ENCODE measurements around the gene ZNF92.
"Not testable (repeated sequence)": the region's sequence is repeated elsewhere in the genome, so short reads cannot be mapped to it uniquely, and the experiment has no call there.

ZNF92 gene

GRCh38 chr7:65373608-65374351 is at the start of gene ZNF92:
ZNF92 (plus strand) TSS chr7:65373855; CDS start chr7:65373998, 143 bp downstream.
- DNase-seq (ENCODE audit: low read depth in 2 of 2) = peak; percentile 92 to 94

- no peak for DNase-seq (ENCODE audit: low read depth in 2 of 2)
Observed at GRCh38 chr7:65325793-65326432, 47.7 kb upstream of the ZNF92 start.

GRCh38 chr7:65338346-65338745 is 35.3 kb upstream of the ZNF92 start:
- no peak for DNase-seq (ENCODE audit: low read depth in 2 of 2)

DNA sequence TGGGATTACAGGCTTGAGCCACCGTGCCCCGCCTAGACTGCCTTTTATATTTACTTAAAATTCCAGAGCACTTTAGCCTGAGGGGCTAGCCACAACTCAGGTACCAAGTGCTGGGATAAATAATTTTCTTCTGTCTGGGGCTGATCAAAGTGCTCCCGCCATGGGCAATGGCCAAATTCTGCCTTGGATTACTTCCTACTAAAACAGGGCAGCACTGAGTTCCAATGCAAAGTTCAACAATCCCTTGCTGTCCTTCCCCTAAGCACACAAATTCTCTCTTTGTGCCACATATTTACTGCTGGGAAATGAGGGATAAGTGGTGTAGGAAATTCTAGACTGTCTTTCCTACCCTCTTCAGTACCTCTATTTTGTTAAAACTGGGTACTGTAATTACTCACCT is 34.4 kb upstream of the ZNF92 start:
- no peak for DNase-seq (ENCODE audit: low read depth in 2 of 2)

GRCh38 chr7:65342723-65343629 is 30.7 kb upstream of the ZNF92 start:
- DNase-seq (ENCODE audit: low read depth in 2 of 2) = no peak

DNA sequence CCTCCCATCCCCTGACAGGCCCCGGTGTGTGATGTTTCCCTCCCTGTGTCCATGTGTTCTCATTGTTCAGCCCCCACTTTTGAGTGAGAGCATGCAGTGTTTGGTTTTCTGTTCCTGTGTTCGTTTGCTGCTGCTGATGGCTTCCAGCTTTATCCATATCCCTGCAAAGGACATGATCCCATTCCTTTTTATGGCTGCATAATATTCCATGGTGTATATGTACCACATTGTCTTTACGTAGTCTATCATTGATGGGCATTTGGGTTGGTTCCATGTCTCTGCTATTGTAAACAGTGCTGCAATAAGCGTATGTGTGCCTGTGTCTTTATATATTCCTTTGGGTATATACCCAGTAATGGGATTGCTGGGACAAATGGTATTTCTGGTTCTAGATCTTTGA is 29.1 kb upstream of the ZNF92 start:
- not testable (repeated sequence) for DNase-seq (ENCODE audit: low read depth in 2 of 2)

DNA sequence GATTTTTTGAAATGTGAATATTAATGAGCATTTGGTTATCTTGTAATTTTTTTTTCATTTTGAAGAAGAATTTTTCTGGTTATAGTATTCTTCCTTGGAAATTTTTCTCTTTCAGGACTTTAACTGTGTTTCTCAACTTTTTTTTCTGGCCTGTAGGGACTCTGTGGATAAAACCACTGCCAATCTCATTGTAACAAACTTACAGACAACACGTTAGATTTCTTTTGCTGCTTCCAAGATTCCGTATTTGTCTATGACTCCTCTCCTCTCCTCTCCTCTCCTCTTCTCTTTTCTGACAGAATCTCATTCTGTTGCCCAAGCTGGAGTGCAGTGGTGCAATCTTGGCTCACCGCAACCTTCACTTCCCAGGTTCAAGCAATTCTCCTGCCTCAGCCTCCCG is 19.4 kb upstream of the ZNF92 start:
- DNase-seq (ENCODE audit: low read depth in 2 of 2) = no peak

DNA sequence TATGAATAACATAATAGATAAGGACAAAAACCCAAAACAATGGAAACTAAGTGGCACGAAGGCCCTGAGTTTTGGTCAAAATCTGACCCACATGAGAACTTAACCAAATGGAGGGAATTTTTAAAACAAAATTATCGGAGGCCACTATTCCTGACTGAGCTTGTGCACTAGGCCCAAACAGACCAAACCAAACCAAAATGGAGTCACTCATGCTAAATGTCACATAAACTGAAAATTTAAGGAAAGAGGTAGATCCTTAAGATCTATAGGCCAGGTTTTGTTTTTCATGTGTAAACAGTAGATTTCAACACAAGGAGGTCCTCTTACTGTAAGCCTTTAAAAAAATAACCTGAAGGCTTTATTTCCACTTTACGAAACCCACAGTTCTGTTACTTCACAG is 3.8 kb upstream of the ZNF92 start:
- DNase-seq (ENCODE audit: low read depth in 2 of 2) = no peak

DNA sequence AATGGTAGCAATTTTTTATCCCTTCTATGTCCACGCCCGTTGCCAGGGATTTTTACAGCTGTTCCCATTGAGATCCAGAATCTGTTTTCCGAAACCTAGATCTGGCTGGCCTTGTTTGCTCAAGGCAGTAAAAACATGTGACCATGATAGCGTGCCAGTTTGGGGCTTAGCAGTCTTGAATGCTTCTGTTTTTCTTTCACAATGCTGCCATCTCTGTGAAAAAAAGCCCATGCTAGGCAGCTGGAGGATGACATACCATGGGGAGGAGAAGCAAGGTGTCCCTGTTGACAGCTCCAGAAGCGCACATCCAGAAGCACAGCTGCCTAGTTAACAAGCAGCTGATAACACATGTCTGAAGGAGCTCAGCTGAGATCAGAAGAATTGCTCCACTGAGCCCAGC is 2.2 kb upstream of the ZNF92 start:
- DNase-seq (ENCODE audit: low read depth in 2 of 2) = no peak

DNA sequence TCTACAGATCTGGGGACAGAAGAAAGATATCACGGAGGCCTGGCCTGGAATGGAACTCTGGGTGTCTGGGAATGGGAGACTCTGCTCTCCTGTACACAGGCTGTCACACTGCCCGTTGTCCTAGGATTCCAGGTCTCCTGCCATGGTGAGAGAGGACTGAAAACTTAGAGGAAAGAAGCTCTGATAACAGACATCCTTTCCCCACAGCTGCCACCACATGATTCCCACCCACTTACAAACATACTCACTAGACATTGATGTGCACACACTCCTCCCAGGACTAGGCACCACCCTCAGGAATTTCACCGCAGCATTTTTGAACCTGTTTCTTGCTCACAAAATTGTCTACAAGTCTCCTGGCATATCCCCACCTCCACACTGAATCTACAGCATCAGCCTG is 5.7 kb downstream of the ZNF92 start:
- DNase-seq (ENCODE audit: low read depth in 2 of 2) = no peak

DNA sequence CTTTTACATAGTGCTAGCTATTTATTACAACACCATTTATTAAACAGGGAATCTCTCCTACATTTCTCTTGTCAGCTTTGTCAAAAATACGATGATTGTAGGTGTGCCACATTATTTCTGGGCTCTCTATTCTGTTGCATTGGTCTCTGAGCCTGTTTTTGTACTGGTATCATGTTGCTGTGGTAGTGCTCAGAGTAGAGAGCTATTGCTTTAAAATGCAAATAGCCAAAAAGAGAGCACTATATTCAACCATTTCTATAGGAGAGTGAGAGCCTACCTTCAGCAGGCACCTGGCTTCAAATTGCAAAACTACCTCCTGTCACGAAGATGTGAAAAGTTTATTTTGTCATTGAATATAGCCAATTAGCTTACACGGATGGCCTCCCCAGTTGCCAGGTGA is 8.1 kb downstream of the ZNF92 start:
- no peak for DNase-seq (ENCODE audit: low read depth in 2 of 2)

- no peak for DNase-seq (ENCODE audit: low read depth in 2 of 2)
Observed at GRCh38 chr7:65382452-65382851, 8.8 kb downstream of the ZNF92 start.

GRCh38 chr7:65387891-65388290 is 14.2 kb downstream of the ZNF92 start:
- DNase-seq (ENCODE audit: low read depth in 2 of 2) = no peak

DNA sequence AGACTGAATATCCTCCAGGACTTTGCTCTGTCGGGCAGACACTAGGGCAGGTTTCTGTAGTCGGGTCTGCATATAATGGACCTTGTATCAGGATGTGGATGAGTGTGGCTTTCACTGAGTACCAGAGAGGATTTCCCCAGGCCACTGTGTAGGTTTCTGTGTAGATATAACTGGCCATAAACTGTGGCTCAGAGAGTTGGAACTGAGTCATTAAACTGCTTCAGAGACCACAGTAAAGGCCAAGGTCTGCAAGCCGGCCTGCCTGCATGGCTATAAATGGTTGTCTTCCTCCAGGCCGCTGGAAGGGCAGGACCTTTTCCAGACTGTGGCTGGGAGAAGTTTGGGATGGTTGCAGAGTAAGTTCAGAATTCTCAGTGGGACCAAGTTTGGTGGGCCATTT is 16.9 kb downstream of the ZNF92 start:
- DNase-seq (ENCODE audit: low read depth in 2 of 2) = no peak

DNA sequence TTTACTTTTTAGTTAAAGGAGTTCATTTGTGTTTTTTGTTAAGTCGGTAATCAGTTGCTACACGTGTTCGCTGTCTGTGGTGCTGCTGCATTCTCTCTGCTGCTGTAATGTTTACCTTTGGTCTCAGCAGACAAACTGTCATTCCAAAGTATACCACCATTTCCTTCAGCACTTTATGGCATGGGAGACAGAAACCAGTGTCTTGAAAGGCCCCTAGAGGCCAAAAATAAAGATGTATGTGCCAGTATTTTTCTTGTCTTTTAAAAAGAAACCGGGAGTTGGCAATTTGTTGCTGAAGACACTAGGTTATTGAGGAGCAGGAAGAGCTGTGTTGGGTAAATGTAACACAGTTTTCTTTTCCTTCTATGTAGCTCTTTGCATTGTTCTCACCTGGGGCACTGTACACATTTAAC is 24.1 kb downstream of the ZNF92 start:
- no peak for DNase-seq (ENCODE audit: low read depth in 2 of 2)

GRCh38 chr7:65398671-65399070 is 25.0 kb downstream of the ZNF92 start:
- DNase-seq (ENCODE audit: low read depth in 2 of 2) = not testable (repeated sequence)

GRCh38 chr7:65399101-65399500 is 25.4 kb downstream of the ZNF92 start:
- not testable (repeated sequence) for DNase-seq (ENCODE audit: low read depth in 2 of 2)

DNA sequence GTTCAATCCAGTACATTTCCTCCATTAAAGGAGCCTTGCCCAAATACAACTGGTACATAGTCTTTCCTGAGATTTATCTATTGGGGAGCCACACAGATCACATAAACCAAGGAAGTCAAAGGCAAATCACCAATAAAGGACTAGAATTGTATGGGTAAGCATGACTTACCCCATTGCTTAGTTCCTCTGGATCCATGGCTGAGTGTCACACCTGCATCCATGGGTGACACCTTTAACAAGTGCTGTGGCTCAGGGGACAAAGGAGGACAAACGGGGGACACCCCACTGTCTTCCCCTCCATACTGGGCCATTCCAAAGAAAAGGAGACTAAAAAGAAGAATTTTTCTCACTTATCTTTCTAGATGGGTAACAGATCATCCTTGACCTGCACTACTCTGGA is 30.4 kb downstream of the ZNF92 start:
- DNase-seq (ENCODE audit: low read depth in 2 of 2) = no peak

DNA sequence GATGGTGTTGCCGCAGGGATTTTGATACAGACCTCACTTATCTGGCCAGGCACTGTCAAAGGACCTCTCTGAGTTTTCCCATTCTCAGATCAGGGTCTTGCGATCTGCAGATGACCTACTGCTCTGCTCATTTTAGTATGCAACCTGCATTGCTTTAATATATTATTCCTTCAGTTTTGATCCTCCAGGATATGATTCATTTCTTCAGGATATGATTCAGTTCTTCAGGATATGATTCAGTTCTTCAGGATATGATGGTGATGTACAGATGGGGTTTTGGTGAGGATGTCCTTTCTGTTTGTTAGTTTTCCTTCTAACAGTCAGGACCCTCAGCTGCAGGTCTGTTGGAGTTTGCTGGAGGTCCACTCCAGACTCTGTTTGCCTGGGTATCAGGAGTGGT is 33.1 kb downstream of the ZNF92 start:
- not testable (repeated sequence) for DNase-seq (ENCODE audit: low read depth in 2 of 2)

DNA sequence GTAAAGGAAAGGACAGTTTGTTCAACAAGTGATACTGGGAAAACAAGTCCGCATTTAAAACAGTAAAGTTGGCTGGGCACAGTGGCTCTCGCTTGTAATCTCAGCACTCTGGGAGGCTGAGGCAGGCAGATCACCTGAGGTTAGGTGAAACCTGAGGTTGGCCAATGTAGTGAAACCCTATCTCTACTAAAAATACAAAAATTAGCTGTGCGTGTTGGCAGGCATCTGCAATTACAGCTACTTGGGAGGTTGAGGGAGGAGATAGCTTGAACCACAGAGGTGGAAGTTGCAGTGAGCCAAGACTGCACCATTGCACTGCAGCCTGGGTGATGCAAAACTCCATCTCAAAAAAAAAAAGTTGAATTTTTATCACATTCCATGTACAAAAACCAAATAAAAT is 35.7 kb downstream of the ZNF92 start:
- DNase-seq (ENCODE audit: low read depth in 2 of 2) = no peak

GRCh38 chr7:65411249-65411648 is 37.6 kb downstream of the ZNF92 start:
- DNase-seq (ENCODE audit: low read depth in 2 of 2) = no peak

DNA sequence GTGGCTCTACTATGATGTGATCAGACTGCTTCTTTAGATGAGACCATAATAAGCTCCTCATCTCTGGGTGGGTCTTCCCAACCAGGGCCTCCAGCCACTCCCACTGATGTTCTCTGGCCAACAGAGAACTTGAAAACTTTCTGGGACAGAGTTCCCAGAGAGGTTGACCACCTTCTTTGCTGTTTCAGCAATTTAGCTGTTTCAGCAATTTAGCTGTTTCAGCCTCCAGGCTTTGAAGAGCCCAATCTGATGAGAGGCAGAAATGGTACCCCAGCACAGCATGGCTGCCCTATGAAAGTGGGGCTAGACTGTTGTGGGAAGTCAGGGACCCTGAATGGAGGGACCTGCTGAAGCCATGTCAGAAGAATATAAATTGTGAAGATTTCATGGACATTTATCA is 49.0 kb downstream of the ZNF92 start:
- no peak for DNase-seq (ENCODE audit: low read depth in 2 of 2)

GRCh38 chr7:65423286-65423685 is 49.6 kb downstream of the ZNF92 start:
- DNase-seq (ENCODE audit: low read depth in 2 of 2) = not testable (repeated sequence)

Measured in stimulated activated CD4-positive, alpha-beta T cell treated with anti-CD3 and anti-CD28 coated beads, Interleukin-15, amount 100 ng/mL, for 48 hours (primary cell).